K562 (cell line): ENCODE measurements around the gene KISS1R. TPM values are rescaled to one million over a fixed set of nuclear protein-coding genes. Genes with fewer than 3 reads are reported as not detected.

Source experiments
- ATAC-seq: fragments of 200-7000 bp; cut with Tn5 transposase; 3 replicates; pipeline ENCODE4 v1.9.1; 2020; ENCODE audit warnings: moderate library complexity
- BruUV-seq: library from RNA; stranded (reverse); fragments of 400-500 nt; replicated peaks from 2 replicates; lab custom pipeline; 2021; lab: Mats Ljungman, UMichigan
- CTCF ChIA-PET: fragments of 300-600 bp; formaldehyde crosslinking; extraction: SDS; loops from one replicate; lab custom pipeline; 2021; ENCODE audit warnings: low intra/inter-chr PET ratio; lab: Yijun Ruan, JAX
- POLR2A ChIA-PET: fragments of 300-600, 350-650 bp; sonication (Branson Sonifier 250); formaldehyde crosslinking; extraction: SDS; loops from one replicate; lab custom pipeline; 2021; ENCODE audit warnings: antibody characterized with exemption, inconsistent platforms; lab: Yijun Ruan, JAX
- DNase-seq, 4 experiments: peaks; one replicate each; pipeline versions ENCODE4 v3.0.0 to v3.0.0-alpha.2; 2011 to 2018; ENCODE audit warnings: low spot score in 3 of 4, mixed read lengths in 3 of 4; ENCODE audit errors: extremely low read depth in 1 of 4
- FAIRE-seq: peaks from 2 replicates; lab custom pipeline; 2011; peaks lifted over from hg19 to GRCh38; lab: Jason Lieb, UNC
- H2AFZ ChIP-seq: 2 replicates; pipeline ENCODE4 v1.6.0; 2011; ENCODE audit warnings: low read depth, low read length, control low read depth, inconsistent platforms
- H3K27ac ChIP-seq: fragments of 200-600 bp; 3 replicates; pipeline ENCODE4 v1.8.0; 2011; ENCODE audit warnings: low read depth, mild to moderate bottlenecking, control low read depth, inconsistent platforms, low read length, moderate library complexity, mixed read lengths; ENCODE audit errors: extremely low read depth
- H3K27me3 ChIP-seq, 2 experiments: fragments of 300-600 bp in 1 of 2; 2 replicates in 1 of 2; 3 replicates in 1 of 2; pipeline versions ENCODE4 v1.6.0 to v1.8.0; 2011; ENCODE audit warnings: inconsistent platforms in 2 of 2, low read length in 2 of 2, mild to moderate bottlenecking in 1 of 2, mixed read lengths in 1 of 2, moderate library complexity in 1 of 2; ENCODE audit not compliant: control insufficient read depth in 2 of 2, insufficient read depth in 2 of 2
- H3K36me3 ChIP-seq: fragments of 300-600 bp; 3 replicates; pipeline ENCODE4 v1.8.0; 2011; ENCODE audit warnings: mild to moderate bottlenecking, low read length, inconsistent platforms; ENCODE audit not compliant: control insufficient read depth, insufficient read depth
- H3K4me1 ChIP-seq, 2 experiments: fragments of 200-600 bp in 1 of 2; replicated peaks in 1 of 2; 2 replicates in 1 of 2; 3 replicates in 1 of 2; pipeline versions ENCODE4 v1.5.1 to v1.8.0; 2011; ENCODE audit warnings: inconsistent platforms in 2 of 2, low read length in 2 of 2, mild to moderate bottlenecking in 1 of 2, mixed read lengths in 1 of 2, moderate library complexity in 1 of 2; ENCODE audit not compliant: control insufficient read depth in 2 of 2, insufficient read depth in 2 of 2
- H3K4me2 ChIP-seq: 2 replicates; pipeline ENCODE4 v1.6.1; 2011; ENCODE audit warnings: low read length, control low read depth, inconsistent platforms, mixed read lengths; ENCODE audit not compliant: insufficient read depth
- H3K4me3 ChIP-seq: fragments of 200-600 bp; sonication (generic), shearing (Covaris generic); 2 replicates; pipeline ENCODE4 v1.5.1; 2016; ENCODE audit warnings: control low read depth, inconsistent platforms
- H3K79me2 ChIP-seq: fragments of 200-600 bp; 3 replicates; pipeline ENCODE4 v1.8.0; 2011; ENCODE audit warnings: low read length, inconsistent platforms; ENCODE audit not compliant: control insufficient read depth, insufficient read depth
- H3K9ac ChIP-seq, 2 experiments: 2 replicates each; pipeline versions ENCODE4 v1.6.0 to v1.6.1; 2011; ENCODE audit warnings: low read depth in 2 of 2, low read length in 2 of 2, control low read depth in 1 of 2, inconsistent platforms in 1 of 2, mild to moderate bottlenecking in 1 of 2, mixed read lengths in 1 of 2; ENCODE audit not compliant: insufficient read depth in 1 of 2
- H3K9me1 ChIP-seq: one replicate; pipeline ENCODE4 v1.6.0; 2011; ENCODE audit warnings: inconsistent platforms, mild to moderate bottlenecking, low read length, moderate library complexity; ENCODE audit not compliant: control insufficient read depth, insufficient read depth
- H3K9me3 ChIP-seq: replicated peaks from 2 replicates; pipeline ENCODE4 v1.5.1; 2011; ENCODE audit warnings: low read depth, low read length, inconsistent platforms; ENCODE audit not compliant: control insufficient read depth, insufficient read depth
- H4K20me1 ChIP-seq: replicated peaks from 2 replicates; pipeline ENCODE4 v1.6.1; 2011; ENCODE audit warnings: low read length, inconsistent platforms, mixed read lengths; ENCODE audit not compliant: control insufficient read depth, insufficient read depth
- ARNT ChIP-seq, 2 experiments: fragments of 450-650 bp; IDR thresholded peaks; 2 replicates each; pipeline ENCODE4 v1.6.1; 2016; ENCODE audit warnings: mild to moderate bottlenecking in 1 of 2
- BRCA1 ChIP-seq, 2 experiments: fragments of 450-650 bp in 1 of 2; sonication (generic) in 1 of 2; formaldehyde crosslinking in 1 of 2; IDR thresholded peaks; 2 replicates each; pipeline versions ENCODE4 v1.5.0 to v1.6.1; 2017 to 2020; ENCODE audit warnings: mild to moderate bottlenecking in 1 of 2, missing genetic modification reagents in 1 of 2
- CBFA2T3 ChIP-seq: fragments of 450-650 bp; IDR thresholded peaks from 2 replicates; pipeline ENCODE4 v1.6.1; 2017
- MLLT1 ChIP-seq, 2 experiments: fragments of 450-650 bp; IDR thresholded peaks; 2 replicates each; pipeline ENCODE4 v1.6.1; 2016
- NCOA4 ChIP-seq: fragments of 450-650 bp; IDR thresholded peaks from 2 replicates; pipeline ENCODE4 v1.6.1; 2018; ENCODE audit warnings: mild to moderate bottlenecking; ENCODE audit not compliant: partially characterized antibody
- POLR2G ChIP-seq: fragments of 200-400 bp; formaldehyde crosslinking; IDR thresholded peaks from 2 replicates; pipeline ENCODE4 v1.6.1; 2017; ENCODE audit warnings: low read depth, mild to moderate bottlenecking, antibody characterized with exemption, low read length, moderate library complexity
- RBBP5 ChIP-seq: fragments of 200-600 bp; sonication (generic); IDR thresholded peaks from 2 replicates; pipeline ENCODE4 v1.6.1; 2012; ENCODE audit warnings: borderline replicate concordance, mild to moderate bottlenecking, low read length, control low read depth, inconsistent platforms; ENCODE audit not compliant: insufficient read depth, poor library complexity, severe bottlenecking
- RBM25 ChIP-seq: fragments of 200-400 bp; formaldehyde crosslinking; IDR thresholded peaks from 2 replicates; pipeline ENCODE4 v1.6.1; 2018; ENCODE audit warnings: low read length, low read depth, moderate library complexity; ENCODE audit not compliant: severe bottlenecking
- SMARCA4 ChIP-seq: fragments of 450-650 bp; IDR thresholded peaks from 2 replicates; pipeline ENCODE4 v1.6.1; 2016
- SMARCA5 ChIP-seq: fragments of 450-650 bp; IDR thresholded peaks from 2 replicates; pipeline ENCODE4 v1.6.1; 2016
- TOE1 ChIP-seq, 2 experiments: fragments of 450-650 bp in 1 of 2; sonication (generic) in 1 of 2; formaldehyde crosslinking in 1 of 2; IDR thresholded peaks; 2 replicates each; pipeline versions ENCODE4 v1.7.1 to v1.8.0; 2016 to 2022; ENCODE audit warnings: borderline replicate concordance in 2 of 2, mild to moderate bottlenecking in 2 of 2, antibody characterized with exemption in 1 of 2, inconsistent platforms in 1 of 2, low read depth in 1 of 2, missing genetic modification reagents in 1 of 2, moderate library complexity in 1 of 2
- TRIM24 ChIP-seq, 2 experiments: fragments of 450-650 bp; IDR thresholded peaks; 2 replicates each; pipeline ENCODE4 v1.6.1; 2016
- XRCC5 ChIP-seq: fragments of 200-400 bp; formaldehyde crosslinking; IDR thresholded peaks from 2 replicates; pipeline ENCODE4 v1.6.1; 2017; ENCODE audit warnings: low read depth, mild to moderate bottlenecking, low read length
- ZBTB33 ChIP-seq: sonication (generic); formaldehyde crosslinking; IDR thresholded peaks from 2 replicates; pipeline ENCODE4 v1.8.1; 2023; ENCODE audit warnings: mild to moderate bottlenecking, missing genetic modification reagents
- ZNF121 ChIP-seq: sonication (generic); formaldehyde crosslinking; conservative IDR thresholded peaks from 2 replicates; pipeline ENCODE4 v1.8.0; 2022; ENCODE audit warnings: missing genetic modification reagents
- ZNF384 ChIP-seq: IDR thresholded peaks from 2 replicates; pipeline ENCODE4 v1.6.1; 2012; ENCODE audit warnings: low read depth, low read length, improper control_type of control experiment
- ZNF644 ChIP-seq: fragments of 200-800 bp; sonication (Bioruptor generic); IDR thresholded peaks from 2 replicates; pipeline ENCODE4 v1.6.1; 2016; ENCODE audit warnings: low read depth, missing genetic modification characterization, missing compliant biosample characterization
- ZNF695 ChIP-seq: fragments of 450-650 bp; formaldehyde crosslinking; IDR thresholded peaks from 2 replicates; pipeline ENCODE4 v1.4.0; 2020; ENCODE audit warnings: mild to moderate bottlenecking, moderate library complexity
- WGBS: fragments of 100-300 bp; shearing (Covaris generic); methylation state at CpG from one replicate; pipeline ENCODE4 v1.1.6; 2016; ENCODE audit warnings: low coverage, mixed read lengths; ENCODE audit not compliant: insufficient coverage; ENCODE audit errors: missing lambda C conversion rate; 5-methylcytosine and 5-hydroxymethylcytosine counted together
- in situ Hi-C: fragments of 300-500 bp; cut with MboI; formaldehyde crosslinking; loops from 4 replicates; pipeline ENCODE4 v1.15.0; 2018; ENCODE audit warnings: inconsistent platforms, mixed read lengths
- intact Hi-C: fragments of 100-400 bp; cut with micrococcal nuclease; formaldehyde crosslinking; loops from 2 replicates; pipeline ENCODE4 v1.14.2; 2022
- polyA plus RNA-seq, 8 experiments: library from polyadenylated mRNA; depleted of rRNA in 4 of 8; stranded (reverse) in 5 of 8; unstranded in 3 of 8; fragments of >200 nt; fragmentation: Nextera tagmentation in 2 of 8; fragmentation: Illumina TruSeq in 1 of 8; extraction: Ambion mirVana in 2 of 8; extraction: Trizol in 1 of 8; gene quantifications; 2 replicates each; pipeline versions ENCODE4 v1.2.1 to v1.2.3, GENCODE V29; 2011 to 2014; ENCODE audit warnings: inconsistent platforms in 1 of 8, missing spikeins in 1 of 8
- total RNA-seq, 7 experiments: library from RNA; depleted of rRNA in 6 of 7; stranded (reverse); fragments of >200 nt in 6 of 7; fragmentation: Illumina TruSeq in 2 of 7; extraction: Trizol in 2 of 7; gene quantifications; 2 replicates each; pipeline versions ENCODE4 v1.2.1 to v1.2.3, GENCODE V29; 2011 to 2021; ENCODE audit warnings: low replicate concordance in 1 of 7

The KISS1R gene
- total and polyA plus RNA-seq, 9 of the 15 experiments (the other 6 are each of a cell fraction or from before 2014, with no cell fraction given) = 0.37 to 39.4 (median 2.0) TPM

- H3K4me3 ChIP-seq = no peak overlapping the region
- FAIRE-seq (peak; percentile 19), DNase-seq (no peak), ATAC-seq (no peak)
- H3K36me3 ChIP-seq = peaks cover 80% of the 10 kb centered on the region
- H3K27ac ChIP-seq = no peak overlapping the region
- intact Hi-C loops (no loop called here), in situ Hi-C loops (no loop called here)
- no peaks in the 10 kb centered on the region for H4K20me1 ChIP-seq
- 93% methylated on average over 17 of the region's 19 CpGs for WGBS
- no peak overlapping the region for H3K9ac ChIP-seq
- H2AFZ ChIP-seq = no peak overlapping the region
- peaks cover 29 to 50% of the 10 kb centered on the region in 2 experiments for H3K4me1 ChIP-seq
- BruUV-seq = no TSS peak
- H3K4me2 ChIP-seq = no peak overlapping the region
- H3K79me2 ChIP-seq = peaks cover 27% of the 10 kb centered on the region
- ChIA-PET CTCF (no interaction called here), POLR2A (interaction anchor here (0.7 to 1.0 kb wide), 2 partner anchors 21 to 227 kb away, joined by 3 to 4 read pairs; no protein-coding TSS in a partner anchor)
- no peaks in the 10 kb centered on the region for H3K9me1 ChIP-seq
- no peaks in the 10 kb centered on the region for H3K27me3 ChIP-seq
- peaks cover 25% of the 10 kb centered on the region for H3K9me3 ChIP-seq
- TF ChIP-seq XRCC5 (peak; percentile 58; the same call in 1 of the 2 replicates), ARNT (IDR thresholded peaks at IDR 0.05) (0 out of 4 replicates have a peak, but pooled peaks of 1 of the 2 experiments have one; percentile 36), MLLT1 (IDR thresholded peaks at IDR 0.05) (peak in 1 of 2 experiments; percentile 99; a peak in 2 of 4 replicates), POLR2G (peak; percentile 22; the same call in 1 of the 2 replicates), NCOA4 (peak; percentile 44), SMARCA5 (peak; percentile 55; the same call in 1 of the 2 replicates), TRIM24 (IDR thresholded peaks at IDR 0.05) (0 out of 4 replicates have a peak, but pooled peaks of 1 of the 2 experiments have one; percentile 22), ZNF695 (CRISPR knock-in tag) (no peak), ZNF644 (tag) (no peak), ZBTB33 (CRISPR knock-in tag) (peak; percentile 11; the same call in 1 of the 2 replicates), ZNF384 (peak; percentile 41; the same call in 1 of the 2 replicates), TOE1 (IDR thresholded peaks at IDR 0.05; ENCODE audit: borderline replicate concordance) (peak; percentile 51; the same call in 1 of the 2 replicates), TOE1 (CRISPR knock-in tag; IDR thresholded peaks at IDR 0.05; ENCODE audit: borderline replicate concordance, low read depth) (no peak), ZNF121 (CRISPR knock-in tag) (peak; percentile 99), SMARCA4 (no peak), RBBP5 (no peak), RBM25 (peak; percentile 17), CBFA2T3 (0 out of 2 replicates have a peak, but pooled peaks have one; percentile 6), BRCA1 (IDR thresholded peaks at IDR 0.05) (no peak), BRCA1 (CRISPR knock-in tag; IDR thresholded peaks at IDR 0.05) (no peak)
Measured at GRCh38 chr19:964761-965694, 47.9 kb downstream of the KISS1R start.
